ENCODE data around the gene CEP72. TPM values are rescaled to one million over a fixed set of nuclear protein-coding genes. Genes with fewer than 3 reads are reported as not detected.

Gene CEP72
- polyA plus RNA-seq, 1 donor (not counting 4 experiments of a cell fraction or from before 2014, with no cell fraction given): 4.5 TPM

DNA sequence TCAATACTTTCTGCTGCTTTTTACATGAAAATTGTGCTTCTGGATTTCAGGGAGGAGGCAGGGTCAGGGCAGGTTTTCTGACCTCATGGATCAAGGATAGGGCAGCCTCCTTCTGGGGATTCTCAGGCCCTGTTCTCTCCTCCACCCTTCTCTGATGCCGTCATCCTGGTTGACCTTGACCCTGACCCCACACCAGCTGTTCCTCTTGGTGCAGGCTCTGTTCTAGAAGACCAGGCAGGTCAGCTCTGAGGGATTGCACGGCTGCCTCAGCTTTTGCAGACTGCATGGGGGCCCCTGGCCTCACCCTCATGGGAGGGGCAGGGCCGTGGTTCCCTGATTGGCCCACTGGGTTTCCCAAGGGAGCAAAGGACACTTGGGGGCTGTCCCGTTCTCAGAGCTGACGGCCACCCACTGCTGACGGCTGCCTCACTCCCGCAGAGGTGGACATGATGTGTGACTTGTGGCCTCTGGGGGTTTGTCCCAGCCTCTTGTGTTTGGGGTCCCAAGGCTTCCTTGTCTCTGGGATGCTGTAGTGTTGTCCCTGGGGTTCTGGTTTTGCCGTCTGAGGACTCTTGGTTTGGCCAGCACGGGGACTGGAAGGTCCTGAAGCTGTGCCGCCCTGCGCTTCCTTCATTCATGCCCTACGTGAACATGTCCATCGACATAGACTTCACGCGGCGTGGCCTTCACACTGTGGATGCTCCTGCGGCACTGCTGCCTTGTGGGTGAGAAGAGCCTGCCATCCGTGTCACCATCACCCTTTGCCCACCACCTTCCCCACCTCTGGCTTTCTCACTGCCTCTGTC lies 34.5 kb downstream of the CEP72 start:
- Histone ChIP-seq H3K4me1 (ENCODE audit: control insufficient read depth, extremely low read depth, insufficient read depth, low read length) (no peaks in the 10 kb centered on the region), H3K4me2 (ENCODE audit: control insufficient read depth, extremely low read depth, insufficient read depth, low read depth, low read length) (no peak overlapping the region), H3K27ac (ENCODE audit: control insufficient read depth, insufficient read depth, low read length) (no peak overlapping the region), H3K9me1 (ENCODE audit: control insufficient read depth, extremely low read depth, insufficient read depth, low read length) (no peaks in the 10 kb centered on the region), H2AFZ (ENCODE audit: control insufficient read depth, low read length) (no peak overlapping the region), H3K36me3 (ENCODE audit: control insufficient read depth in 2 of 2, extremely low read depth in 1 of 2, insufficient read depth in 2 of 2, low read length in 2 of 2) (peaks cover 21 to 26% of the 10 kb centered on the region in 2 experiments), H4K20me1 (ENCODE audit: control insufficient read depth, extremely low read depth, insufficient read depth, low read length) (no peaks in the 10 kb centered on the region), H3K9me3 (ENCODE audit: control insufficient read depth, low read depth, low read length) (peaks cover 14% of the 10 kb centered on the region), H3K79me2 (ENCODE audit: control insufficient read depth, insufficient read depth, low read length) (no peaks in the 10 kb centered on the region), H3K27me3 (ENCODE audit: control insufficient read depth, extremely low read depth, insufficient read depth, low read length) (no peaks in the 10 kb centered on the region), H3K9ac (ENCODE audit: control insufficient read depth, extremely low read depth, insufficient read depth, low read length) (no peak overlapping the region), H3K4me3 (ENCODE audit: control insufficient read depth in 2 of 3, extremely low read depth in 1 of 3, insufficient read depth in 2 of 3, low read depth in 1 of 3, low read length in 3 of 3) (no peak overlapping the region)
- FAIRE-seq (no peak), DNase-seq (ENCODE audit: low read depth, low spot score) (no peak)
- dilution Hi-C loops (cut with MboI; ENCODE audit: extremely low pct_ligation_motif_present, low sequenced_read_pairs): no loop called here
- TF ChIP-seq EZH2 (IDR thresholded peaks at IDR 0.05; ENCODE audit: low read length) (no peak), CTCF (optimal IDR thresholded peaks at IDR 0.05 in 1 of 3, IDR thresholded peaks at IDR 0.05 in 1 of 3, conservative IDR thresholded peaks at IDR 0.05 in 1 of 3; ENCODE audit: extremely low read depth in 1 of 3, insufficient read depth in 2 of 3, low read length in 3 of 3) (no peak)

DNA sequence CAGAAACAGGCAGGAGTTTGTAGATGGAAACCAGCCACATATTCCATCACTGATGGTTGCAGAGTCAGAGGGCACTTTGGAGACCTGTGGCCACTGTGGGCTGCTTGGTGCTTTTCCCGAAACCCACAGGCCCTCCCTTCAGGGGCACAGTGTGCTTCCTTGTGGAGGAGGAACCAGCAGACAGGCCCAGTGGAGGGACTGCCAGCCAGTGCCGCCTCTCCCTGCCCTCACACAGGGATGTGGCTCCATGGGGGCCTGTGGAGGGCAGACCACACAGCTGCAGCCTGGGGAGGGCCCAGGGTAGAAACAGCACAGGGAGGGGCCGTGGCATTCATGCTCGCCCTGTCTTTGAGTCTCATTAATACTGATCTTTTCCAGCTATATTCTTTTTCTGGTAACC lies 35.2 kb downstream of the CEP72 start:
- no peaks in the 10 kb centered on the region for H3K4me1 ChIP-seq (ENCODE audit: control insufficient read depth, extremely low read depth, insufficient read depth, low read length)
- no peaks in the 10 kb centered on the region for H3K27me3 ChIP-seq (ENCODE audit: control insufficient read depth, extremely low read depth, insufficient read depth, low read length)
- no peak overlapping the region for H3K4me3 ChIP-seq (ENCODE audit: control insufficient read depth in 2 of 3, extremely low read depth in 1 of 3, insufficient read depth in 2 of 3, low read depth in 1 of 3, low read length in 3 of 3)
- no peaks in the 10 kb centered on the region for H3K9me1 ChIP-seq (ENCODE audit: control insufficient read depth, extremely low read depth, insufficient read depth, low read length)
- H3K9ac ChIP-seq (ENCODE audit: control insufficient read depth, extremely low read depth, insufficient read depth, low read length): no peak overlapping the region
- DNase-seq (ENCODE audit: low read depth, low spot score) (no peak), FAIRE-seq (no peak)
- H2AFZ ChIP-seq (ENCODE audit: control insufficient read depth, low read length): no peak overlapping the region
- H3K9me3 ChIP-seq (ENCODE audit: control insufficient read depth, low read depth, low read length): peaks cover 14% of the 10 kb centered on the region
- no peaks in the 10 kb centered on the region for H3K79me2 ChIP-seq (ENCODE audit: control insufficient read depth, insufficient read depth, low read length)
- H3K27ac ChIP-seq (ENCODE audit: control insufficient read depth, insufficient read depth, low read length): no peak overlapping the region
- no peak overlapping the region for H3K4me2 ChIP-seq (ENCODE audit: control insufficient read depth, extremely low read depth, insufficient read depth, low read depth, low read length)
- dilution Hi-C loops (cut with MboI; ENCODE audit: extremely low pct_ligation_motif_present, low sequenced_read_pairs): no loop called here
- no peaks in the 10 kb centered on the region for H4K20me1 ChIP-seq (ENCODE audit: control insufficient read depth, extremely low read depth, insufficient read depth, low read length)
- peaks cover 24 to 26% of the 10 kb centered on the region in 2 experiments for H3K36me3 ChIP-seq (ENCODE audit: control insufficient read depth in 2 of 2, extremely low read depth in 1 of 2, insufficient read depth in 2 of 2, low read length in 2 of 2)
- TF ChIP-seq EZH2 (IDR thresholded peaks at IDR 0.05; ENCODE audit: low read length) (no peak), CTCF (optimal IDR thresholded peaks at IDR 0.05 in 1 of 3, IDR thresholded peaks at IDR 0.05 in 1 of 3, conservative IDR thresholded peaks at IDR 0.05 in 1 of 3; ENCODE audit: extremely low read depth in 1 of 3, insufficient read depth in 2 of 3, low read length in 3 of 3) (no peak)

Measured in keratinocyte (primary cell).